ENCODE data around the gene TMEM151B.

The TMEM151B gene

GRCh38 chr6:44265722-44266233, 4.5 kb upstream of the TMEM151B start:
- DNase-seq, result no peak

- DNase-seq, result no peak
These were observed 3.9 kb upstream of the TMEM151B start for GRCh38 chr6:44266347-44266746.

GRCh38 chr6:44267252-44267651, 3.0 kb upstream of the TMEM151B start:
- no peak for DNase-seq

- DNase-seq, result peak; percentile 56
These were observed 2.1 kb upstream of the TMEM151B start for GRCh38 chr6:44268095-44268628.

- no peak for DNase-seq
These were observed 901 bp upstream of the TMEM151B start for GRCh38 chr6:44269178-44269920.

- no peak for DNase-seq
These were observed 516 bp downstream of the TMEM151B start for GRCh38 chr6:44270526-44271405.

GRCh38 chr6:44271406-44271723, 1.1 kb downstream of the TMEM151B start:
- DNase-seq, result no peak

GRCh38 chr6:44271914-44272313, 1.7 kb downstream of the TMEM151B start:
- DNase-seq, result no peak

DNA sequence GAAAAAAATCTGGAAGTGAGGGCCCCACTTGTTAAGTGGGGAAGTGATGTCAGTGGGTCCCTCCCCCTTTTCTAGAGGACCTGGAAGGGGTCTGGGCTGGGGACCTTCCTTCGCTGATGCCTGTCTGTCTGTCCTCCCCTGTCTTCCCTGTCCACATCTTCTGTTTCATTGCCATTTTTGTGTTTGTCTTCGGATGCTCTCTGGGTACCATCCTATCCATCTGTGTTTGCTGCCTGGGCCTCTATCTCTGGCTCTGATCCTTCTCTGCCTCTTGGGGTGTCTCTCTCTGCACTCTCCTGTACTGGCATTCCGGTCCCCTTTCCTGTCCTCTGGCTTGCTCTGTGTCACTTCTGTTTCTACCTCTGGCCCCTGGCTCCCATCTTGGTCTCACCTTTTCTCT, 2.3 kb downstream of the TMEM151B start:
- no peak for DNase-seq

- no peak for DNase-seq
These were observed 2.8 kb downstream of the TMEM151B start for GRCh38 chr6:44272999-44273566.

DNA sequence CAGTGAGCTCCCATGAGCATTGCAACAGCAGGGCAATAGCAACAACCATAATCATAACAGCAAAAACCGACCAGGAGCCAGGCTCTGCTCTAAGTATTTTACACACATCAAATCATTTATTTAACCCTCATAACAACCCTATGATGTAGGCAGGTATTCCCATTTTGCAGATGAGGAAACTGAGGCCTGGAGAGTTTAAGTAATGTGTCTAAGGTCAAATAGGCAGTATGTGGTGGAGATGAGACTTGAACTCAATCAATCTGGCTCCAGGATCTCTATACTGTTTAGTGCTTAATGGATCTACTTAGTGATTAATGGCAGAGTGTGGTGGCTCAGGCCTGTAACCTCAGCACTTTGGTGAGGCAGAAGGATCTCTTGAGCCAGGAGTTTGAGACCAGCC, 3.4 kb downstream of the TMEM151B start:
- DNase-seq, result no peak

GRCh38 chr6:44275271-44275748, 5.1 kb downstream of the TMEM151B start:
- DNase-seq, result no peak

GRCh38 chr6:44275749-44276648, 5.7 kb downstream of the TMEM151B start:
- no peak for DNase-seq

DNA sequence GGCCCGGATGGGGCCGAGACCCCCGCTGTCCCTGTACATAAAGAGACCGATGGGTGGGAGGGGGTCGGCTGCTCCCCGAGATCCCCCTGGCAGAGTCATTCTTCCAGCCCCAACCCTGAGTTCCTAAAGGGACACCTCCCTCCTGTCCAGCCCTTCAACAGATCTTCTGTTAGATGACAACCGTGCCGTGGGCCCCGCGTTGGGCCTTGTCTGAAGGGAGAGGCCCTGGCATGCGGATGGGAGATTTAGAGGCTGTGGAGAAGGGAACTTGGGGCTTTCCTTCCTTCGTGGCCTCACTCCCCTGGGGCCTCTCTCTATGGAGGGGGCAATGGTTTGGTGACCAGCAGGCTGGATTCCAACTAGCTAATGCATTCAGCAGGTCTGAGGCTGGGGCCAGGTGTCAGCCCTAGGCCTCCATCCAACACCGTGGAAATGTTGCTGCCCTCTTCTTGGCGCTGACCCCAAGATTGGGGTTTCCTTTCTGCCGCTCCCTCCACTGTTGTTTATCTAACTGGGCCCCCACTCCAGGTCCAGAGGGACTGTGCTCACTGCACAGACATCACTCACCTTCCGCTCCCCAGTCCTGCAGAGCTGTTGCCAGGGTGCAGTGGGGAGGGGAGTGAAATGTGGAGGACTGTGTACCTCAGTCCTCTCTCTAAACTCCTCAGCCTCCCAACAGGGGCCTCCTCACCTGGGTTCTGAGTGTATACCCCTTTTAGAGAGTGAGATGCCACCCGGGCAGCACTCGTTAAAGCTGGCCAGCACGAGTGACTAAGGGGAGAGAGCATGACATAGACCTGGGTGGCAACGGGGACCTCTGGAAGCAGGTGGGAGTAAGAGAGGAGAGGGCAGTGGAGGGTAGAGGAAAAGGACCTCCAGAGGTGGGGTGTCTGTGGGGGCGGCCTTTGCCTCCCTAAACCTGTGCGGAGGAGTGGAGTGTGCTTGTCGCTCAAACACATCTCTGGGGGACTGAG, 6.7 kb downstream of the TMEM151B start:
- no peak for DNase-seq

DNA sequence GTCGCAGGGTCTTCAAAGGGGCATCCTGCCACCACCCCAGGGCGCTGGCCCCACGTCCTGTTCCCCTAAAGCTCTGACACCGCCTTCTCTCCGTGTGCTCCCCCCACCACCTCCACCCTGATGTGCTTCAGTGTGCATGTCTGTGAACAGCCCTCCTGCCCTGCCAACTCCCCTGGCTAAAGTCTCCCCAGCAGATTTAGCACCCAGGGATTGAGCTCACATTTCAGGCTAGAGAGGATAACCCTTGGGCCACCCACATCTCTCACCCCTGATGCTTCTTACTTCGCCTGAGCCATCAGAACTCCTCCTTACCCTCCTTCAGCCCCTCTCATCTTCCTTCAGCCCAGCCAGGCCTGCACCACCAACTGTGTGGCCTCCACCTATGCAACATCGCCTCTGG, 7.5 kb downstream of the TMEM151B start:
- no peak for DNase-seq

GRCh38 chr6:44278315-44278714, 8.1 kb downstream of the TMEM151B start:
- DNase-seq, result no peak

GRCh38 chr6:44278774-44279697, 8.8 kb downstream of the TMEM151B start:
- no peak for DNase-seq

DNA sequence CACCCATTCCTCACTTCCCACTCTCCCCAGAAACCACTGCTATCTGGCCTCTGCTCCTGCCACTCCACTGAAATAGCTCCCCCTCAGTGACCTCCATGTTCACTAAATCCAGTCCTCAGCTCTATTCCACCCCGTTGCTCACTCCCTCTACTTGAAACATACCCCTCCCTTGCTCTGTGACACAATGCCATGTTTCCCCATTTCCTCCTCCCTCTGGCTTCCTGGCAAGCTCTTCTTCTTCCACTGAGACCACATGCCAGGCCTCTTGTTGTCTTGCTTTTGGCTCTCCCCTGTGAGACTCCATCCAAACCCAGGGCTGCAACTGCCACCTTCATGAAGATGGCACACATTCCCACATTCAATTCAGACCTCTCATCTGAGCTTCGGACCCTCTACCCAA, 13.9 kb downstream of the TMEM151B start:
- DNase-seq, result no peak

DNA sequence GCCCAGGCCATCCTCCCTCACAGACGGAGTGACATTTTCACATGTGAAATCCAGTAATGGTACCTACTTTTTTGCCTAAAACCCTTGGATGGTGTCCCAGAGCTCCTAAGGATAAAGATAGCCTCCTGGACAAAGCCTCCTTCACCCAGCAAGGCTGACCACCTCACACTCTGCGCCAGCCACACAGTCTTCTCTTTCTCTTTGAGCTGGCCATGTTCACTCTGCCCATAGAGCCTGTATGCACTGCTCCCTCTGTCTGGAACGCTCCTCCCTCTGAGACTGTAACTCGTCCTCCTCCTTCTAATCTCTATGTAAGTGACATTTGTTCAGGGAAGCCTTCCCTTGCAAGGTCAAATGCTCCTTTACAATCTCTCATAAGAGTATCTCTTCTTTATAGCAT, 14.6 kb downstream of the TMEM151B start:
- no peak for DNase-seq
